DOHH2 (cell line): ENCODE data around the gene CAPZA2.

ENCODE experiments used
- H3F3A ChIP-seq: fragments of 200-600 bp; sonication (generic), shearing (Covaris generic); 2 replicates; pipeline ENCODE4 v1.6.0; 2016; ENCODE audit warnings: antibody characterized with exemption, mild to moderate bottlenecking; ENCODE audit not compliant: control insufficient read depth, insufficient read depth
- H3K27ac ChIP-seq: fragments of 200-600 bp; sonication (generic); 2 replicates; pipeline ENCODE4 v1.5.1; 2014; ENCODE audit warnings: low read depth, mild to moderate bottlenecking, low read length, moderate library complexity
- H3K27me3 ChIP-seq: fragments of 200-600 bp; sonication (generic); 2 replicates; pipeline ENCODE4 v1.6.1; 2014; ENCODE audit warnings: mild to moderate bottlenecking, low read length, mixed read lengths; ENCODE audit not compliant: control insufficient read depth
- H3K36me3 ChIP-seq: fragments of 200-600 bp; sonication (generic); 2 replicates; pipeline ENCODE4 v1.6.1; 2014; ENCODE audit warnings: mild to moderate bottlenecking, low read length, moderate library complexity, mixed read lengths; ENCODE audit not compliant: control insufficient read depth
- H3K4me1 ChIP-seq: fragments of 200-600 bp; sonication (generic); 2 replicates; pipeline ENCODE4 v1.6.1; 2014; ENCODE audit warnings: mild to moderate bottlenecking, low read length, mixed read lengths; ENCODE audit not compliant: control insufficient read depth
- H3K4me2 ChIP-seq: fragments of 200-600 bp; sonication (generic); 2 replicates; pipeline ENCODE4 v1.6.0; 2014; ENCODE audit warnings: mild to moderate bottlenecking, low read length, moderate library complexity
- H3K4me3 ChIP-seq: fragments of 200-600 bp; sonication (generic); 2 replicates; pipeline ENCODE4 v1.5.1; 2014; ENCODE audit warnings: mild to moderate bottlenecking, low read length, mixed read lengths
- H3K79me2 ChIP-seq: fragments of 200-600 bp; sonication (generic); 2 replicates; pipeline ENCODE4 v1.6.1; 2014; ENCODE audit warnings: mild to moderate bottlenecking, low read length, mixed read lengths; ENCODE audit not compliant: control insufficient read depth
- H3K9me2 ChIP-seq: fragments of 200-600 bp; sonication (generic); replicated peaks from 2 replicates; pipeline ENCODE4 v1.6.1; 2014; ENCODE audit warnings: mild to moderate bottlenecking, low read length, mixed read lengths; ENCODE audit not compliant: control insufficient read depth
- H3K9me3 ChIP-seq: fragments of 200-600 bp; sonication (generic); 2 replicates; pipeline ENCODE4 v1.6.1; 2014; ENCODE audit warnings: antibody characterized with exemption, low read length, mixed read lengths; ENCODE audit not compliant: control insufficient read depth, insufficient read depth
- H4K20me1 ChIP-seq: fragments of 200-600 bp; sonication (generic); 2 replicates; pipeline ENCODE4 v1.6.0; 2014; ENCODE audit warnings: low read depth, mild to moderate bottlenecking, antibody characterized with exemption, low read length, moderate library complexity; ENCODE audit not compliant: control insufficient read depth, insufficient read depth
- CTCF ChIP-seq: fragments of 200-600 bp; sonication (generic); IDR thresholded peaks from one replicate; pipeline ENCODE4 v1.5.1; 2014; ENCODE audit warnings: antibody characterized with exemption, mild to moderate bottlenecking, low read depth, low read length; ENCODE audit not compliant: poor library complexity, severe bottlenecking
- EZH2phosphoT487 ChIP-seq: fragments of 200-600 bp; sonication (generic); IDR thresholded peaks from 2 replicates; pipeline ENCODE4 v1.6.1; 2017; ENCODE audit warnings: borderline replicate concordance, mild to moderate bottlenecking, antibody characterized with exemption, low read length, moderate library complexity, mixed read lengths

CAPZA2 gene

GRCh38 chr7:116873619-116874018, 11.2 kb downstream of the CAPZA2 start:
- Histone ChIP-seq H3K4me2 (no peak overlapping the region), H3K9me2 (no peaks in the 10 kb centered on the region), H3K27ac (no peak overlapping the region), H3F3A (no peaks in the 10 kb centered on the region), H3K4me3 (no peak overlapping the region), H3K9me3 (no peaks in the 10 kb centered on the region), H4K20me1 (peaks cover 28% of the 10 kb centered on the region; the same call in 1 of the 2 replicates), H3K79me2 (peaks cover 100% of the 10 kb centered on the region), H3K4me1 (no peaks in the 10 kb centered on the region), H3K27me3 (no peaks in the 10 kb centered on the region), H3K36me3 (peaks cover 46% of the 10 kb centered on the region)
- no peak for TF ChIP-seq CTCF
- TF ChIP-seq EZH2phosphoT487 = no peak

- no peaks in the 10 kb centered on the region for H3K9me3 ChIP-seq
- H3K9me2 ChIP-seq = no peaks in the 10 kb centered on the region
- no peak overlapping the region for H3K27ac ChIP-seq
- H3K4me3 ChIP-seq = no peak overlapping the region
- H3K4me2 ChIP-seq = no peak overlapping the region
- peaks cover 95% of the 10 kb centered on the region for H3K79me2 ChIP-seq
- no peaks in the 10 kb centered on the region for H3K4me1 ChIP-seq
- H3F3A ChIP-seq = no peaks in the 10 kb centered on the region
- TF ChIP-seq EZH2phosphoT487 (no peak), CTCF (no peak)
- no peaks in the 10 kb centered on the region for H3K27me3 ChIP-seq
- H4K20me1 ChIP-seq = peaks cover 14% of the 10 kb centered on the region; the same call in 1 of the 2 replicates
- peaks cover 54% of the 10 kb centered on the region for H3K36me3 ChIP-seq
Measured at GRCh38 chr7:116876664-116877442, 14.5 kb downstream of the CAPZA2 start.

- H3K27me3 ChIP-seq = no peaks in the 10 kb centered on the region
- no peak overlapping the region for H3K4me2 ChIP-seq
- H3K27ac ChIP-seq = no peak overlapping the region
- H3K9me3 ChIP-seq = no peaks in the 10 kb centered on the region
- H3K4me1 ChIP-seq = no peaks in the 10 kb centered on the region
- peaks cover 14% of the 10 kb centered on the region; the same call in 1 of the 2 replicates for H4K20me1 ChIP-seq
- no peak for TF ChIP-seq CTCF
- no peak for TF ChIP-seq EZH2phosphoT487
- H3K9me2 ChIP-seq = no peaks in the 10 kb centered on the region
- peaks cover 50% of the 10 kb centered on the region for H3K36me3 ChIP-seq
- H3F3A ChIP-seq = no peaks in the 10 kb centered on the region
- H3K79me2 ChIP-seq = peaks cover 95% of the 10 kb centered on the region
- H3K4me3 ChIP-seq = no peak overlapping the region
Measured at GRCh38 chr7:116877443-116878217, 15.2 kb downstream of the CAPZA2 start.
